GM12801 (cell line): ENCODE results near the gene SERTAD2.

Source experiments
- CTCF ChIP-seq: IDR thresholded peaks from one replicate; pipeline ENCODE4 v1.5.1; 2011; ENCODE audit warnings: control low read depth; ENCODE audit not compliant: insufficient read length; ENCODE audit errors: extremely low read depth

SERTAD2 gene

GRCh38 chr2:64653109-64654062 lies at the start of gene SERTAD2:
TSS of gene SERTAD2 (minus strand) at chr2:64653913. CDS start at chr2:64636871, 17,042 bp downstream.
- TF ChIP-seq CTCF: no peak

GRCh38 chr2:64700133-64700809 lies 46.6 kb upstream of the SERTAD2 start:
- no peak for TF ChIP-seq CTCF

- TF ChIP-seq CTCF: no peak
Observed at GRCh38 chr2:64699712-64700111, 46.0 kb upstream of the SERTAD2 start.

GRCh38 chr2:64698668-64699444 lies 45.1 kb upstream of the SERTAD2 start:
- TF ChIP-seq CTCF: no peak

- no peak for TF ChIP-seq CTCF
Observed at GRCh38 chr2:64698177-64698643, 44.5 kb upstream of the SERTAD2 start.

GRCh38 chr2:64697297-64698176 lies 43.8 kb upstream of the SERTAD2 start:
- TF ChIP-seq CTCF: no peak
